Motor neuron (in vitro differentiated cells): ENCODE results near the gene SIRT2. TPM values are rescaled to one million over a fixed set of nuclear protein-coding genes. Genes with fewer than 3 reads are reported as not detected.
A peak's percentile ranks its signal among the peaks of the same experiment; 100 is the strongest.
"Not testable (repeated sequence)": the region's sequence is repeated elsewhere in the genome, so short reads cannot be mapped to it uniquely, and the experiment has no call there.

Experiments
- ATAC-seq, 8 experiments: fragments of 200-7000 bp; cut with Tn5 transposase; replicated peaks in 6 of 8; 2 replicates each; pipeline ENCODE4 v1.8.0; 2021; ENCODE audit warnings: mild to moderate bottlenecking in 8 of 8, moderate library complexity in 8 of 8
- H3K27ac ChIP-seq, 2 donors: fragments of 250-450 bp; sonication (Bioruptor Pico); 2 replicates each; pipeline ENCODE4 v1.9.0; 2021; ENCODE audit warnings: antibody characterized with exemption in 2 of 2, mild to moderate bottlenecking in 2 of 2, moderate library complexity in 1 of 2
- H3K4me1 ChIP-seq, 2 donors: fragments of 250-450 bp; sonication (Bioruptor Pico); replicated peaks in 1 of 2; 2 replicates each; pipeline ENCODE4 v1.6.1; 2021; ENCODE audit warnings: antibody characterized with exemption in 2 of 2, mild to moderate bottlenecking in 2 of 2, moderate library complexity in 1 of 2
- H3K4me3 ChIP-seq, 5 donors: fragments of 250-450 bp; sonication (Bioruptor Pico); 2 replicates each; pipeline ENCODE4 v1.9.0; 2021; ENCODE audit warnings: antibody characterized with exemption in 5 of 5, mild to moderate bottlenecking in 5 of 5, moderate library complexity in 4 of 5
- WGBS, 10 experiments: fragments of 450-650 bp; shearing (Covaris generic); methylation state at CpG; one replicate each; pipeline ENCODE4 v1.0.0; 2022; 5-methylcytosine and 5-hydroxymethylcytosine counted together
- in situ Hi-C, 9 experiments: fragments of 400-800 bp; cut with MboI; loops; one replicate each; pipeline ENCODE4 v1.15.0; 2021; ENCODE audit warnings: low sequenced_read_pairs in 9 of 9, low pct_unique_long_range_greater_than_20kb in 2 of 9; ENCODE audit not compliant: unreplicated experiment in 9 of 9
- total RNA-seq, 8 experiments: library from RNA; unstranded; fragments of 300-600 nt; gene quantifications; 2 replicates each; pipeline versions ENCODE4 v1.2.3 to v1.2.4, GENCODE V29; 2022

SIRT2 gene
- total RNA-seq, 8 experiments from 2014 or later: 22.8 to 66.0 (median 38.1) TPM

DNA sequence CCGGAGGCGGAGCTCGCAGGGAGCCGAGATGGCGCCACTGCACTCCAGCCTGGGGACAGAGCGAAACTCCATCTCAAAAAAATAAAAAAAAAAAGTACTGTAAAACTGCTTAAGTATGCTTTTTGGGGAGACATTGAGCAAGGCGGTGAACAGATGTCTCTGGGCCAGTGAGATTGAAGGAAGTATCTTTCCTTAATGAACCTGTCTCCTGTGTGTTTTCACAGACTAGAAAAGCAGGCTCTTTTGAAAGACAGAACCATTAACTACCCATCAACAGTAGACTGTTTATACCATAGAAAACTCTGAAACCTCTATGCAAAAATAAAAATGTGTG lies 66.4 kb downstream of the SIRT2 start:
- 80 to 100% (median 100%) methylated on average over 1 to 7 of the region's 7 CpGs; no CpG with 5 or more reads in 1 of the 10 experiments for WGBS, 10 experiments
- in situ Hi-C loops: no loop called here
- Histone ChIP-seq H3K4me1 (peaks cover 7 to 14% of the 10 kb centered on the region in 2 donors), H3K4me3 (no peak overlapping the region), H3K27ac (no peak overlapping the region)
- ATAC-seq: no peak

DNA sequence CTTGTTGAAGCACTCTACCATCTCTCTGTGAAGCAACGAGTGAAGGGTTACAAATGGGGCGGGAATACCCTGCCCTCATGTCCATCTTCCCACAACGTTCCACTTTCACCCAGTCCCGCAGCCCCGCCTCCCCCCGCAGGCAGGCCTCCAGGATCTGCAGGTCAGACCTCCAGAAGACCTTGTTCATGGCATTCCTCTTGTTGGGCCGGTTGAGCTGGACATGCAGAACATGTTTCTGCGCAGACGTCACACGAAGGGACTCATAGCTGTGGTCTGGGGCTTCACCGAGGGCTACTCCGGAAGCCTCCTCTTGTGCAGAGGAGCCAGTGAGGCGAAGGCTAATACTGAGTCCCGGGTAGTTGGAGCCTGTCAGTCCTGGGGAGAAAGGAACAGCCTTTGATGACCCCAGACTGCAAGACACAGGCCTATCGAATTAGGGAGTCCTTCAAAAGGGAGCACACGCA lies 68.2 kb downstream of the SIRT2 start:
- Histone ChIP-seq H3K4me1 (peaks cover 7 to 14% of the 10 kb centered on the region in 2 donors), H3K27ac (peak overlapping the region; percentile 83 to 91), H3K4me3 (peak overlapping the region; percentile 49 to 73 (median 58))
- in situ Hi-C loops: no loop called here
- ATAC-seq: peak; percentile 57 to 70 (median 66)
- WGBS, 10 experiments: 0 to 10% (median 0%) methylated on average over 1 to 4 of the region's 16 CpGs; no CpG with 5 or more reads in 4 of the 10 experiments

DNA sequence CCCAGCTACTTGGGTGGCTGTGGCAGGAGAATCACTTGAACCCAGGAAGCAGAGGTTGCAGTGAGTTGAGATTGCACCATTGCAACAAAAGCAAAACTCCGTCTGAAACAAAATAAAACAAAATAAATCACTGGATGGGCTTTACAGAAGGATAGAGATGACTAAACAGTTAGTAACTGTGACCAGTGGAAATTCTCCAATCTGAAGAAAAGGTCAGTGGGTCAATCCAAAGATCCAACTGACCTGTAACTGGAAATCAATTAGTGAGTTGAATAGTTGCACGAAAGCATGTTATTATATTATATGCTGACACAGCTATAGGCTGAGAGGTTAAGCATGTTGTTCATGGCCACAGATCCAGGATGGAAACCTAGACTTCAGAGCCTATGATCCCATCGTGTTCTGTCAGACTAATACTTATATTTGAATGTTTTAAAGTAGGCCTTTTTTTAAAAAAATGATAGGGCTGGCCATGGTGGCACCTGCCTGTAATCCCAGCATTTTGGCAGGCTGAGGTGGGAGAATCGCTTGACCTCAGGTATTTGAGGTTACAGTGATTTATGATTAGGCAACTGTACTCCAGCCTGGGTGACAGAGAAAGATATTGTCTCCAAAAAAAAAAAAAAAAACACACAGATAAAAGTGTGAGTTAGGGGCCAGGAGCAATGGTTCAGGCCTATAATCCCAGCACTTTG lies 69.2 kb downstream of the SIRT2 start:
- in situ Hi-C loops: no loop called here
- H3K4me1 ChIP-seq: peaks cover 7 to 14% of the 10 kb centered on the region in 2 donors
- ATAC-seq: no peak
- H3K27ac ChIP-seq: no peak overlapping the region
- WGBS, 10 experiments: 60 to 97% (median 80%) methylated on average over 1 to 4 of the region's 4 CpGs; no CpG with 5 or more reads in 3 of the 10 experiments
- H3K4me3 ChIP-seq: no peak overlapping the region

DNA sequence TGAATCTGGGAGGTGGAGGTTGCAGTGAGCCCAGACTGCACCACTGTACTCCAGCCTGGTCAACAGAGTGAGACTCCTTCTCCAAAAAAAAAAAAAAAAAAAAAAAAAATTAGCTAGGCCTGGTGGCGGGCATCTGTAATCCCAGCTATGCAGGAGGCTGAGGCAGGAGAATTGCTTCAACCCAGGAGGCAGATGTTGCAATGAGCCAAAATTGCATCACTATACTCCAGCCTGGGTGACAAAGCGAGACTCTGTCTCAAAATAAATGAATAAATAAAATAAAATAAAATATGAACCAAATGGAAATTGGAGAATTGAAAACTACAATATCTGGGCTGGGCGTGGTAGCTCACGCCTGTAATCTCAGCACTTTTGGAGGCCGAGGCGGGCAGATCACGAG lies 70.2 kb downstream of the SIRT2 start:
- H3K4me1 ChIP-seq: peaks cover 7 to 14% of the 10 kb centered on the region in 2 donors
- H3K4me3 ChIP-seq, ATAC-seq, in situ Hi-C loops, H3K27ac ChIP-seq: not testable (repeated sequence)
- WGBS, 10 experiments: 69 to 100% (median 96%) methylated on average over 1 to 7 of the region's 7 CpGs; no CpG with 5 or more reads in 1 of the 10 experiments

Other genes with a start within 250 kb of the SIRT2 start
- gene CAPN12, start 155.1 kb downstream of the SIRT2 start, total RNA-seq: 1 to 10 TPM in 2 of 8 experiments, under 1 TPM in 6; 0.11 to 3.7 (median 0.53) TPM
- gene LGALS7, start 126.1 kb downstream of the SIRT2 start, total RNA-seq: 1 to 10 TPM in 1 of 8 experiments, not detected in 7; 1.0 TPM
- gene LGALS7B, start 110.4 kb downstream of the SIRT2 start, total RNA-seq: 1 to 10 TPM in 2 of 8 experiments, not detected in 6; 1.0 to 5.0 TPM
- gene LGALS4, start 86.7 kb downstream of the SIRT2 start, total RNA-seq: 1 to 10 TPM in 2 of 8 experiments, under 1 TPM in 5, not detected in 1; 0.29 to 1.4 (median 0.50) TPM
- gene ECH1, start 67.8 kb downstream of the SIRT2 start, total RNA-seq: 100 to 1,000 TPM in 1 of 8 experiments, 10 to 100 TPM in 7; 34.0 to 121 (median 58.9) TPM
- 100 to 1,000 TPM; 142 to 378 (median 198) TPM for gene HNRNPL, start 49.6 kb downstream of the SIRT2 start, total RNA-seq
- 10 to 100 TPM in 1 of 8 experiments, 1 to 10 TPM in 7; 1.1 to 11.0 (median 3.3) TPM for gene RINL, start 21.3 kb downstream of the SIRT2 start, total RNA-seq
- 10 to 100 TPM in 6 of 8 experiments, 1 to 10 TPM in 2; 7.1 to 26.0 (median 11.7) TPM for gene NFKBIB, start 351 bp upstream of the SIRT2 start, total RNA-seq
- gene CCER2, start 12.6 kb upstream of the SIRT2 start, total RNA-seq: 1 to 10 TPM in 5 of 8 experiments, under 1 TPM in 3; 0.38 to 3.0 (median 1.5) TPM
- gene SARS2, start 31.1 kb upstream of the SIRT2 start, total RNA-seq: 10 to 100 TPM in 7 of 8 experiments, 1 to 10 TPM in 1; 8.4 to 53.6 (median 19.1) TPM
- 10 to 100 TPM; 19.6 to 91.4 (median 31.0) TPM for gene MRPS12, start 31.3 kb upstream of the SIRT2 start, total RNA-seq
- gene FBXO17, start 76.1 kb upstream of the SIRT2 start, total RNA-seq: 10 to 100 TPM in 3 of 8 experiments, 1 to 10 TPM in 5; 3.8 to 36.7 (median 7.7) TPM
- gene FBXO27, start 132.9 kb upstream of the SIRT2 start, total RNA-seq: 1 to 10 TPM in 6 of 8 experiments, under 1 TPM in 2; 0.67 to 5.4 (median 3.3) TPM
- under 1 TPM in 5 of 8 experiments, not detected in 3; 0.07 to 0.42 (median 0.15) TPM for gene ACP7, start 184.8 kb upstream of the SIRT2 start, total RNA-seq
- 10 to 100 TPM in 5 of 8 experiments, 1 to 10 TPM in 3; 6.5 to 42.8 (median 11.9) TPM for gene PAK4, start 226.2 kb upstream of the SIRT2 start, total RNA-seq